ENCODE measurements around the gene VKORC1L1. TPM values are rescaled to one million over a fixed set of nuclear protein-coding genes. Genes with fewer than 3 reads are reported as not detected.

The VKORC1L1 gene
- total RNA-seq, 1 experiment from 2014 or later = 29.4 TPM

GRCh38 chr7:65968256-65969185 lies 95.6 kb downstream of the VKORC1L1 start:
- Histone ChIP-seq H2BK5ac (ENCODE audit: insufficient read length, low read length) (no peak overlapping the region), H3K79me1 (ENCODE audit: insufficient read depth, low read depth, low read length, poor library complexity, severe bottlenecking) (no peaks in the 10 kb centered on the region), H3K27ac (ENCODE audit: insufficient read length, low read depth, low read length) (no peak overlapping the region), H4K91ac (ENCODE audit: insufficient read length, low read depth, low read length) (no peak overlapping the region), H3K79me2 (ENCODE audit: insufficient read depth, low read length) (no peaks in the 10 kb centered on the region), H3K4me1 (ENCODE audit: insufficient read depth, low read length) (no peaks in the 10 kb centered on the region), H2BK12ac (ENCODE audit: insufficient read length, low read depth, low read length) (no peak overlapping the region), H4K5ac (ENCODE audit: insufficient read length, low read depth, low read length) (no peak overlapping the region), H3K9me3 (ENCODE audit: control insufficient read depth, low read depth, low read length) (no peaks in the 10 kb centered on the region), H2BK120ac (ENCODE audit: low read depth, low read length, poor library complexity, severe bottlenecking) (no peak overlapping the region), H3K23ac (ENCODE audit: insufficient read length, low read depth, low read length) (no peak overlapping the region), H3K18ac (ENCODE audit: insufficient read length, low read depth, low read length) (no peak overlapping the region), H3K23me2 (ENCODE audit: insufficient read length, low read depth, low read length, poor library complexity, severe bottlenecking) (no peaks in the 10 kb centered on the region), H3T11ph (ENCODE audit: low read length) (no peak overlapping the region), H3K27me3 (ENCODE audit: insufficient read depth, low read length) (no peaks in the 10 kb centered on the region), H3K14ac (ENCODE audit: insufficient read depth, low read length) (no peak overlapping the region), H3K56ac (ENCODE audit: insufficient read length, low read depth, low read length) (no peak overlapping the region), H4K8ac (replicated peaks; ENCODE audit: insufficient read length, low read depth, low read length) (no peak overlapping the region), H3K9ac (ENCODE audit: extremely low read depth, insufficient read length, low read length) (no peak overlapping the region), H2BK20ac (ENCODE audit: low read depth, low read length, poor library complexity, severe bottlenecking) (no peak overlapping the region), H2AK5ac (ENCODE audit: insufficient read length, low read length) (no peak overlapping the region), H4K20me1 (ENCODE audit: control insufficient read depth, insufficient read depth, insufficient read length) (no peaks in the 10 kb centered on the region), H2AFZ (ENCODE audit: low read length) (no peak overlapping the region), H3K4me2 (ENCODE audit: insufficient read depth, insufficient read length, low read length) (no peak overlapping the region), H2BK15ac (ENCODE audit: low read depth, low read length) (no peak overlapping the region), H3K4ac (ENCODE audit: low read depth, low read length) (no peak overlapping the region)
- DNase-seq = no peak
- no CpG with 5 or more reads among the region's 26 CpGs for WGBS (ENCODE audit: extremely low coverage, insufficient read length, low lambda C conversion rate)
- H3K27ac Mint-ChIP-seq = peak overlapping the region in 2 of 3 experiments; percentile 36 to 93; a peak in 1 of 7 replicates
- H3K4me1 Mint-ChIP-seq = no peaks in the 10 kb centered on the region
- H3K9me3 Mint-ChIP-seq = no peaks in the 10 kb centered on the region
- no peak overlapping the region for H3K4me3 Mint-ChIP-seq
- peaks cover 44 to 94% (median 82%) of the 10 kb centered on the region in 3 experiments; a peak in 6 of 7 replicates for H3K36me3 Mint-ChIP-seq (ENCODE audit: insufficient read depth in 1 of 3, low read depth in 3 of 3)
- TF ChIP-seq, protein P1, sequence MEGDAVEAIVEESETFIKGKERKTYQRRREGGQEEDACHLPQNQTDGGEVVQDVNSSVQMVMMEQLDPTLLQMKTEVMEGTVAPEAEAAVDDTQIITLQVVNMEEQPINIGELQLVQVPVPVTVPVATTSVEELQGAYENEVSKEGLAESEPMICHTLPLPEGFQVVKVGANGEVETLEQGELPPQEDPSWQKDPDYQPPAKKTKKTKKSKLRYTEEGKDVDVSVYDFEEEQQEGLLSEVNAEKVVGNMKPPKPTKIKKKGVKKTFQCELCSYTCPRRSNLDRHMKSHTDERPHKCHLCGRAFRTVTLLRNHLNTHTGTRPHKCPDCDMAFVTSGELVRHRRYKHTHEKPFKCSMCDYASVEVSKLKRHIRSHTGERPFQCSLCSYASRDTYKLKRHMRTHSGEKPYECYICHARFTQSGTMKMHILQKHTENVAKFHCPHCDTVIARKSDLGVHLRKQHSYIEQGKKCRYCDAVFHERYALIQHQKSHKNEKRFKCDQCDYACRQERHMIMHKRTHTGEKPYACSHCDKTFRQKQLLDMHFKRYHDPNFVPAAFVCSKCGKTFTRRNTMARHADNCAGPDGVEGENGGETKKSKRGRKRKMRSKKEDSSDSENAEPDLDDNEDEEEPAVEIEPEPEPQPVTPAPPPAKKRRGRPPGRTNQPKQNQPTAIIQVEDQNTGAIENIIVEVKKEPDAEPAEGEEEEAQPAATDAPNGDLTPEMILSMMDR (conservative IDR thresholded peaks at IDR 0.05) = no peak
- H3K27me3 Mint-ChIP-seq (ENCODE audit: low read depth) = no peaks in the 10 kb centered on the region

Measured in H9 (cell line).